Fibroblast of the aortic adventitia (primary cell): ENCODE results near the gene KLLN. TPM values are rescaled to one million over a fixed set of nuclear protein-coding genes. Genes with fewer than 3 reads are reported as not detected.

Experiments
- DNase-seq: peaks from one replicate; pipeline ENCODE4 v3.0.0-alpha.2; 2010; ENCODE audit warnings: low read depth
- H3K4me3 ChIP-seq: 2 replicates; pipeline ENCODE4 v1.5.1; 2011; ENCODE audit warnings: low read depth, mild to moderate bottlenecking, control low read depth, low read length, moderate library complexity
- small RNA-seq: library from RNA; depleted of rRNA; stranded (forward); fragments of <200 nt; gene quantifications from one replicate; pipeline ENCODE3, GENCODE V24; 2012
- total RNA-seq: library from RNA; depleted of rRNA; stranded (reverse); fragments of >200 nt; gene quantifications from 2 replicates; pipeline ENCODE4 v1.2.3, GENCODE V29; 2012; ENCODE audit warnings: low replicate concordance
- TF ChIP-seq, protein P1 (sequence below): IDR thresholded peaks from 2 replicates; pipeline ENCODE4 v1.5.1; 2011; ENCODE audit warnings: mild to moderate bottlenecking, low read length, control low read depth, inconsistent platforms; ENCODE audit not compliant: insufficient read depth

KLLN gene
- total RNA-seq, 1 donor: 0.99 TPM

DNA sequence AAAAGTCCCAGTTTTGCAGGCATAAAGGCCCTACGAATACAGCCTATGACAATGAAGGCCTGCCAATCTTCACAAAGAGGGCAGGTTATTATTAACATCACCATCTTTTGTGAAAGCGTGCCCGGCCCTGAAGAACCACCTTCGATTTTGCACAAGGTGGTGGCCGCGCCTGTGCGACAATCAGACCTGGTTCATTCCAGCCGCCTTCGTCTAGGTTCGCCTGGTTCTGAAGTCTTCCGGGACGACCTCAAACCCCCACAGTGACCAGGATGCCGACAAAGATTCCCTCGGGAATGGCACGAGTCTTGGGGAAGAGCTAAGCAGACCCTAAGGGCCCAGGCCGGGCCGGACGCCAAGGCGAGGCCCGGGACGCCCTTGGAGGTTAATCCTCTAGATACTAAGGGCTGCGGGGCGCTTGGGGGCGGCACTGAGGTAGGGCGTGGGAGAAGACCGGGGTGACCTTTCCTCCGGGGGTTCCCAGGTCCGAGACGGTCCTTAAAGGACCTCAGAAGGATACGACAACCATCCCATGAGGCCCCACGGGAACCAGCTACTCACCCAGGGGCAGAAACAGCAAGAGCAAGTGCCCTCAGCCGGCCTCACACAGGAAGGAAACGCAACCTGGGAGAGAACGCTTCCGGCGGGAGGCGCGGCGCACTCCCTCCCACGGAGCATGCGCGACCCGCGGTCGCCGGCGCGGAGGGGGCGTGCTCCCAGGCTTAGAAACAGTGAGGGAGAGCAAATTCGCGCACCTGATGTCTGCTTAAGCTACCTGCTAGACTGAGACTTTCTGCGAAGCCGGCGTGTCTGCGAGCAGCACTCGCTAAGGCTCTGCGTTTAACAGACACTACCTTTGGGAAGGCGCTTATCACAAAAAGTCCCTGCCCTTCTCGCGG, 45.5 kb downstream of the KLLN start, which contains the start of gene ATAD1:
Gene ATAD1 (minus strand): TSS at position 618 of the 896 bp plus-strand sequence. CDS start 3,627 bp downstream, outside the sequence.
- H3K4me3 ChIP-seq: peak within 1 kb of the TSS; percentile 90
- peak; percentile 78 for DNase-seq
- TF ChIP-seq, protein P1, sequence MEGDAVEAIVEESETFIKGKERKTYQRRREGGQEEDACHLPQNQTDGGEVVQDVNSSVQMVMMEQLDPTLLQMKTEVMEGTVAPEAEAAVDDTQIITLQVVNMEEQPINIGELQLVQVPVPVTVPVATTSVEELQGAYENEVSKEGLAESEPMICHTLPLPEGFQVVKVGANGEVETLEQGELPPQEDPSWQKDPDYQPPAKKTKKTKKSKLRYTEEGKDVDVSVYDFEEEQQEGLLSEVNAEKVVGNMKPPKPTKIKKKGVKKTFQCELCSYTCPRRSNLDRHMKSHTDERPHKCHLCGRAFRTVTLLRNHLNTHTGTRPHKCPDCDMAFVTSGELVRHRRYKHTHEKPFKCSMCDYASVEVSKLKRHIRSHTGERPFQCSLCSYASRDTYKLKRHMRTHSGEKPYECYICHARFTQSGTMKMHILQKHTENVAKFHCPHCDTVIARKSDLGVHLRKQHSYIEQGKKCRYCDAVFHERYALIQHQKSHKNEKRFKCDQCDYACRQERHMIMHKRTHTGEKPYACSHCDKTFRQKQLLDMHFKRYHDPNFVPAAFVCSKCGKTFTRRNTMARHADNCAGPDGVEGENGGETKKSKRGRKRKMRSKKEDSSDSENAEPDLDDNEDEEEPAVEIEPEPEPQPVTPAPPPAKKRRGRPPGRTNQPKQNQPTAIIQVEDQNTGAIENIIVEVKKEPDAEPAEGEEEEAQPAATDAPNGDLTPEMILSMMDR: peak; percentile 54

DNA sequence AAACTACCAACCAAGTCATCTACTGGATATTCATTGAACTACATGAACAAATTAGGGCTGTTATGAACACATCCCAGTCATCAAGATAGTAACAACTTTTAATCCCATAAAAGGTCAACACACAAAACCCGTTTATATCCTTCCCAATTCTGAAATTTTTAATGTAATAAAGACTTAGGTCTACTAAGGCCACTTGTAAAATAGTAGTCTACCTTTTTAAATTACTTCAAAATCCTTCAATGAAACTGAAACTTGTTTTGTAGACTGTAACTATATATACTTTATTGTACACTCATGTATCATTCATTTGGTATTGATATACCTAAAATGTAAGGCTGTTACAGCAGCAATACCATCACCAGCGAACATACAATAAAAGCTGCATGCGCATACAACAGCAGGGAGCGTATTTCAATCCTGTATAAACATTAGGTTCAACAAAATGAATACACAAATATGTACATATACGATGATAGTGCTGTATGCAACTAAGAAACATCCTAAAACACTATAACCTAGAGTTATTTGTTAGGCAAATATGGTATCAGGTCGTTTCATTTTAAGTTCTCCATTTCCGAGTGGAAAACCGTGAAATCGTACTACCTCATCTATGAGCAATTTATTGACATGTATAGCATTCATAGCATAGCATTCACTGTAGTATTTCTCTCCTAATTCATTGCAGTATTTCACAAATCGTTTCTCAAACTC, 46.3 kb downstream of the KLLN start:
- DNase-seq: peak; percentile 9
- TF ChIP-seq, protein P1: no peak
- peak overlapping the region; percentile 90 for H3K4me3 ChIP-seq

DNA sequence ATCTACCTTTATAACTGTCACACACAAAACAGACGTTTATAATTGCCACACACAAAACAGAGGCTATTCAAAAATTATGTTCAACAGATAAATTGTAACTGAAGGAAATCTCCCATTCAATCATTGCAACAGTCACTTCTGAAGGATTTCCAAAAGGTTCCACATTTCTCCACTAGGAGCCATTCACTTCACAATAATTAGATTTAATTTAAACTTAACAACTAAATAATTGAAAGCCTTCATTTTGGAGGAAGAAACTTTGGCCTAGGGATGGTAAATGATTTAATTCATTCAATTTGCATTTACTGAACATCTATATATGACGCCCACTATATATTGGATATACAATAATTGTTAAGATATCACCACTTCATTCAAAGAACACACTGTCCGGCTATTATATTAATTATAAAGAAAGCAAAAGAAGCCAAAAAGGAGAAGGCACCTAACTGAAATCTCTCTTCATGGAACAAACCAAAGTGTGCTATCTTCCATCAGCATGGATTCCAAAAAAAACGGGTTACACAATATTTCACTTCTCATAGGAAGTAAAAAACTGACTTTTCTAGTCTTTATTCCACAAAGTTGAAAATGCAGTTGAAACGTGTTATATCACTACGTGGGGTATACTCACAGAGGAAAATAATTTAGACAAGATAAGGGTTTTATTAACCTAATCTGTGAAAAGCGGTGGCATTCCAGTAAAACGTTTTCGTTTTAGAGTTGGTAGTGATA, 47.0 kb downstream of the KLLN start:
- H3K4me3 ChIP-seq: peak overlapping the region; percentile 90

More for the DNA sequence above, 47.0 kb downstream of the KLLN start:
- DNase-seq: peak; percentile 4
- TF ChIP-seq, protein P1: no peak

Small RNA genes lying within 50 kb of the gene (small RNA-seq; reads per million reads assigned to genes)
- not detected for gene RN7SL78P

Other genes with a start within 250 kb of the KLLN start
- 26.2 and 96.9 TPM in 2 replicates for gene PAPSS2, start 203.7 kb downstream of the KLLN start, total RNA-seq
- gene ATAD1, start 45.3 kb downstream of the KLLN start, total RNA-seq: 45.2 and 51.8 TPM in 2 replicates
- 132 and 316 TPM in 2 replicates for gene PTEN, start 92 bp upstream of the KLLN start, total RNA-seq